ENCODE data around the gene HEXIM2. TPM values are rescaled to one million over a fixed set of nuclear protein-coding genes. Genes with fewer than 3 reads are reported as not detected.
A peak's percentile ranks its signal among the peaks of the same experiment; 100 is the strongest.

The HEXIM2 gene
- total and polyA plus RNA-seq, 2 of the 13 experiments (the other 11 are each of a cell fraction or from before 2014, with no cell fraction given): 27.1 to 32.4 TPM

GRCh38 chr17:45200701-45201100 lies 39.0 kb downstream of the HEXIM2 start (continued):
- TF ChIP-seq TFAP4 (IDR thresholded peaks at IDR 0.05; ENCODE audit: borderline replicate concordance, low read depth) (peak; percentile 29; the same call in 1 of the 2 replicates), JUND (CRISPR knock-in tag; IDR thresholded peaks at IDR 0.05) (no peak), ZNF430 (CRISPR knock-in tag; IDR thresholded peaks at IDR 0.05) (no peak), ZNF614 (CRISPR knock-in tag; IDR thresholded peaks at IDR 0.05; ENCODE audit: borderline replicate concordance) (no peak), HOXA5 (CRISPR knock-in tag; IDR thresholded peaks at IDR 0.05) (no peak), ZNF558 (CRISPR knock-in tag; IDR thresholded peaks at IDR 0.05; ENCODE audit: borderline replicate concordance) (no peak), SKI (IDR thresholded peaks at IDR 0.05; ENCODE audit: partially characterized antibody) (peak; percentile 53), NCOR1 (IDR thresholded peaks at IDR 0.05; ENCODE audit: borderline replicate concordance, low read length) (0 out of 2 replicates have a peak, but pooled peaks have one; percentile 28), NCOA5 (CRISPR knock-in tag; IDR thresholded peaks at IDR 0.05) (no peak), KLF16 (CRISPR knock-in tag; IDR thresholded peaks at IDR 0.05) (peak in 1 of 2 experiments; percentile 47; a peak in 1 of 4 replicates), GATAD2A (CRISPR knock-in tag; IDR thresholded peaks at IDR 0.05) (peak; percentile 83), CENPBD1 (CRISPR knock-in tag; IDR thresholded peaks at IDR 0.05; ENCODE audit: borderline replicate concordance, low read depth) (no peak), NCOA2 (CRISPR knock-in tag; IDR thresholded peaks at IDR 0.05) (peak; percentile 68; the same call in 1 of the 2 replicates), HNF1B (CRISPR knock-in tag; IDR thresholded peaks at IDR 0.05) (no peak), ZNF792 (CRISPR knock-in tag; IDR thresholded peaks at IDR 0.05) (peak; percentile 25; the same call in 1 of the 2 replicates), SPEN (CRISPR knock-in tag; IDR thresholded peaks at IDR 0.05; ENCODE audit: low read depth) (no peak), PBX2 (CRISPR knock-in tag; IDR thresholded peaks at IDR 0.05) (no peak), ZNF354B (CRISPR knock-in tag; IDR thresholded peaks at IDR 0.05) (no peak), ZNF138 (CRISPR knock-in tag; IDR thresholded peaks at IDR 0.05; ENCODE audit: low read depth) (no peak), ZBTB49 (CRISPR knock-in tag; IDR thresholded peaks at IDR 0.05; ENCODE audit: borderline replicate concordance) (0 out of 2 replicates have a peak, but pooled peaks have one; percentile 45), CHD2 (IDR thresholded peaks at IDR 0.05; ENCODE audit: low read depth, low read length) (no peak), XRCC5 (optimal IDR thresholded peaks at IDR 0.05; ENCODE audit: low read length) (peak; percentile 18), ZNF564 (CRISPR knock-in tag; IDR thresholded peaks at IDR 0.05) (no peak), HDAC1 (CRISPR knock-in tag; IDR thresholded peaks at IDR 0.05) (peak; percentile 36; the same call in 1 of the 2 replicates), SIX4 (CRISPR knock-in tag; IDR thresholded peaks at IDR 0.05) (no peak)
